ENCODE data around the gene MSH3.

DNA sequence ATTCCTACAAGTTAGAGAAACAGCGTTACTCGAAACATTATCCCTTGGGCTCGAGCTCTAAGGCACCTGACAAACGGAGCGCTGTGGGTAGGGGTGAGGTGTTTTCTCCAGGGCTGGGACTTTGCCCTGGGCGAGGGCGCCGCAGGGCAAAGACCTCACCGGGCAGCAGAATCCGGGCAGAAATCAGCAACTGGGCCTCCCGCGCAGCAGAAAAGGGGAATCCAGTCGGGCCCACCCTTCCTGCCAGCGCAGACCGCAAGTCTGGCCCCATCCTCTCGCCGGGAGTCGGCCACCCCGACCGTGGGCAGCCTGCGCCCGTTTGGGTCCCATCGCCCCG, 430 bp upstream of the MSH3 start:
- no peak for TF ChIP-seq CTCF (IDR thresholded peaks at IDR 0.05)
- TF ChIP-seq POLR2A (IDR thresholded peaks at IDR 0.05), result no peak
- TF ChIP-seq POLR2AphosphoS5 (IDR thresholded peaks at IDR 0.05), result no peak

Measured in prostate gland (tissue), 2 donors.